Subcutaneous adipose tissue (tissue), 4 donors: ENCODE measurements around the gene TRIM13. TPM values are rescaled to one million over a fixed set of nuclear protein-coding genes. Genes with fewer than 3 reads are reported as not detected.

Experiments
- CTCF ChIP-seq: fragments of 450-650 bp; IDR thresholded peaks from one replicate; pipeline ENCODE4 v1.5.1; 2016; ENCODE audit warnings: low read depth, mild to moderate bottlenecking, control low read depth, antibody characterized with exemption, moderate library complexity
- total RNA-seq, 4 donors: library from RNA; depleted of rRNA; stranded (reverse); fragments of >200 nt; gene quantifications; one replicate each; pipeline ENCODE4 v1.1.0, GENCODE V29; 2016

TRIM13 gene
- total RNA-seq, 4 donors from 2014 or later: 11.5 to 18.1 (median 16.1) TPM

GRCh38 chr13:50016444-50016843 is 19.6 kb downstream of the TRIM13 start:
- TF ChIP-seq CTCF: no peak

- no peak for TF ChIP-seq CTCF
Measured at GRCh38 chr13:50017819-50018218, 21.0 kb downstream of the TRIM13 start.

GRCh38 chr13:50025436-50025835 is 28.6 kb downstream of the TRIM13 start:
- no peak for TF ChIP-seq CTCF

- TF ChIP-seq CTCF: no peak
Measured at GRCh38 chr13:50026788-50027473, 30.1 kb downstream of the TRIM13 start.

- no peak for TF ChIP-seq CTCF
Measured at GRCh38 chr13:50030315-50030714, 33.5 kb downstream of the TRIM13 start.

GRCh38 chr13:50033725-50034124 is 36.9 kb downstream of the TRIM13 start:
- no peak for TF ChIP-seq CTCF

GRCh38 chr13:50037788-50038187 is 40.9 kb downstream of the TRIM13 start:
- TF ChIP-seq CTCF: no peak
